Measurements from ENCODE around the gene ACYP1.

- TF ChIP-seq, protein P1, sequence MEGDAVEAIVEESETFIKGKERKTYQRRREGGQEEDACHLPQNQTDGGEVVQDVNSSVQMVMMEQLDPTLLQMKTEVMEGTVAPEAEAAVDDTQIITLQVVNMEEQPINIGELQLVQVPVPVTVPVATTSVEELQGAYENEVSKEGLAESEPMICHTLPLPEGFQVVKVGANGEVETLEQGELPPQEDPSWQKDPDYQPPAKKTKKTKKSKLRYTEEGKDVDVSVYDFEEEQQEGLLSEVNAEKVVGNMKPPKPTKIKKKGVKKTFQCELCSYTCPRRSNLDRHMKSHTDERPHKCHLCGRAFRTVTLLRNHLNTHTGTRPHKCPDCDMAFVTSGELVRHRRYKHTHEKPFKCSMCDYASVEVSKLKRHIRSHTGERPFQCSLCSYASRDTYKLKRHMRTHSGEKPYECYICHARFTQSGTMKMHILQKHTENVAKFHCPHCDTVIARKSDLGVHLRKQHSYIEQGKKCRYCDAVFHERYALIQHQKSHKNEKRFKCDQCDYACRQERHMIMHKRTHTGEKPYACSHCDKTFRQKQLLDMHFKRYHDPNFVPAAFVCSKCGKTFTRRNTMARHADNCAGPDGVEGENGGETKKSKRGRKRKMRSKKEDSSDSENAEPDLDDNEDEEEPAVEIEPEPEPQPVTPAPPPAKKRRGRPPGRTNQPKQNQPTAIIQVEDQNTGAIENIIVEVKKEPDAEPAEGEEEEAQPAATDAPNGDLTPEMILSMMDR (IDR thresholded peaks at IDR 0.05) = no peak
- TF ChIP-seq POLR2A (IDR thresholded peaks at IDR 0.05) (no peak), POLR2AphosphoS5 (IDR thresholded peaks at IDR 0.05) (no peak), EP300 (IDR thresholded peaks at IDR 0.05; ENCODE audit: low read depth) (no peak)
Observed at GRCh38 chr14:75098212-75098611, 34.4 kb upstream of the ACYP1 start.
